Memory B cell (primary cell): ENCODE measurements around the gene SPDYE17.
A peak's percentile ranks its signal among the peaks of the same experiment; 100 is the strongest.
"Not testable (repeated sequence)": the region's sequence is repeated elsewhere in the genome, so short reads cannot be mapped to it uniquely, and the experiment has no call there.

Experiments
- ATAC-seq: fragments of 150-1000 bp; cut with Tn5 transposase; 2 replicates; pipeline ENCODE4 v1.10.0; 2021; ENCODE audit warnings: low read depth, mild to moderate bottlenecking, moderate library complexity
- DNase-seq, 2 donors: peaks; one replicate each; pipeline ENCODE4 v3.0.0; 2022; ENCODE audit warnings: low spot score in 2 of 2
- H3K27ac Mint-ChIP-seq: one replicate; pipeline ENCODE4 v1.8.0; 2022; ENCODE audit warnings: mild to moderate bottlenecking, moderate library complexity, mixed read lengths
- H3K27me3 Mint-ChIP-seq: one replicate; pipeline ENCODE4 v1.8.0; 2022; ENCODE audit warnings: mixed read lengths
- H3K36me3 Mint-ChIP-seq: one replicate; pipeline ENCODE4 v1.8.0; 2022; ENCODE audit warnings: mild to moderate bottlenecking, mixed read lengths
- H3K4me1 Mint-ChIP-seq: one replicate; pipeline ENCODE4 v1.8.0; 2022; ENCODE audit warnings: mixed read lengths
- H3K4me3 Mint-ChIP-seq: one replicate; pipeline ENCODE4 v1.8.0; 2022; ENCODE audit warnings: mild to moderate bottlenecking, moderate library complexity, mixed read lengths
- H3K9me3 Mint-ChIP-seq: one replicate; pipeline ENCODE4 v1.8.0; 2022; ENCODE audit warnings: mixed read lengths

The SPDYE17 gene

GRCh38 chr7:76990202-76990601 is 42.0 kb downstream of the SPDYE17 start:
- H3K4me1 Mint-ChIP-seq, H3K36me3 Mint-ChIP-seq, ATAC-seq, H3K27ac Mint-ChIP-seq, H3K9me3 Mint-ChIP-seq, H3K27me3 Mint-ChIP-seq, H3K4me3 Mint-ChIP-seq, DNase-seq: not testable (repeated sequence)

- ATAC-seq, H3K9me3 Mint-ChIP-seq, H3K4me1 Mint-ChIP-seq, H3K27me3 Mint-ChIP-seq, H3K4me3 Mint-ChIP-seq, DNase-seq, H3K27ac Mint-ChIP-seq, H3K36me3 Mint-ChIP-seq: not testable (repeated sequence)
These were observed 46.0 kb downstream of the SPDYE17 start for GRCh38 chr7:76985924-76986717.

GRCh38 chr7:76984784-76985136 is 47.4 kb downstream of the SPDYE17 start:
- not testable (repeated sequence) for H3K4me3 Mint-ChIP-seq, H3K4me1 Mint-ChIP-seq, H3K36me3 Mint-ChIP-seq, H3K27ac Mint-ChIP-seq, DNase-seq, H3K9me3 Mint-ChIP-seq, H3K27me3 Mint-ChIP-seq
- peak; percentile 95 for ATAC-seq

- H3K4me1 Mint-ChIP-seq, H3K36me3 Mint-ChIP-seq, ATAC-seq, H3K9me3 Mint-ChIP-seq, H3K27ac Mint-ChIP-seq, DNase-seq, H3K27me3 Mint-ChIP-seq, H3K4me3 Mint-ChIP-seq: not testable (repeated sequence)
These were observed 48.0 kb downstream of the SPDYE17 start for GRCh38 chr7:76983937-76984783.

GRCh38 chr7:76983333-76983732 is 48.8 kb downstream of the SPDYE17 start:
- not testable (repeated sequence) for H3K27me3 Mint-ChIP-seq, H3K27ac Mint-ChIP-seq, DNase-seq, H3K4me3 Mint-ChIP-seq, H3K4me1 Mint-ChIP-seq, H3K36me3 Mint-ChIP-seq, H3K9me3 Mint-ChIP-seq, ATAC-seq

- H3K27ac Mint-ChIP-seq, H3K4me3 Mint-ChIP-seq, H3K36me3 Mint-ChIP-seq, ATAC-seq, H3K9me3 Mint-ChIP-seq, H3K27me3 Mint-ChIP-seq, DNase-seq, H3K4me1 Mint-ChIP-seq: not testable (repeated sequence)
These were observed 49.7 kb downstream of the SPDYE17 start for GRCh38 chr7:76982501-76982900.

- H3K4me1 Mint-ChIP-seq, H3K9me3 Mint-ChIP-seq, DNase-seq, H3K4me3 Mint-ChIP-seq, H3K27ac Mint-ChIP-seq, H3K36me3 Mint-ChIP-seq, H3K27me3 Mint-ChIP-seq, ATAC-seq: not testable (repeated sequence)
These were observed 50.8 kb downstream of the SPDYE17 start for GRCh38 chr7:76981187-76981970.

GRCh38 chr7:76980576-76980975 is 51.6 kb downstream of the SPDYE17 start:
- not testable (repeated sequence) for H3K9me3 Mint-ChIP-seq, DNase-seq, H3K27me3 Mint-ChIP-seq, ATAC-seq, H3K36me3 Mint-ChIP-seq, H3K27ac Mint-ChIP-seq, H3K4me3 Mint-ChIP-seq, H3K4me1 Mint-ChIP-seq

GRCh38 chr7:76977761-76978367 is 54.3 kb downstream of the SPDYE17 start:
- DNase-seq, H3K4me1 Mint-ChIP-seq, H3K4me3 Mint-ChIP-seq, H3K27ac Mint-ChIP-seq, H3K9me3 Mint-ChIP-seq, H3K27me3 Mint-ChIP-seq, ATAC-seq: not testable (repeated sequence)
- peaks cover 10% of the 10 kb centered on the region for H3K36me3 Mint-ChIP-seq

- H3K4me1 Mint-ChIP-seq, H3K4me3 Mint-ChIP-seq, ATAC-seq, H3K36me3 Mint-ChIP-seq, H3K9me3 Mint-ChIP-seq, H3K27ac Mint-ChIP-seq, DNase-seq, H3K27me3 Mint-ChIP-seq: not testable (repeated sequence)
These were observed 57.2 kb downstream of the SPDYE17 start for GRCh38 chr7:76974793-76975579.

- not testable (repeated sequence) for H3K4me3 Mint-ChIP-seq, H3K4me1 Mint-ChIP-seq, DNase-seq, ATAC-seq, H3K27me3 Mint-ChIP-seq, H3K9me3 Mint-ChIP-seq, H3K36me3 Mint-ChIP-seq, H3K27ac Mint-ChIP-seq
These were observed 57.8 kb downstream of the SPDYE17 start for GRCh38 chr7:76974336-76974735.

GRCh38 chr7:76972391-76972790 is 59.8 kb downstream of the SPDYE17 start:
- not testable (repeated sequence) for H3K4me1 Mint-ChIP-seq, ATAC-seq, H3K27ac Mint-ChIP-seq

More at GRCh38 chr7:76972391-76972790, 59.8 kb downstream of the SPDYE17 start:
- not testable (repeated sequence) for DNase-seq, H3K36me3 Mint-ChIP-seq, H3K9me3 Mint-ChIP-seq, H3K27me3 Mint-ChIP-seq, H3K4me3 Mint-ChIP-seq
